Mesenteric fat pad (tissue), 1 donor: Measurements from ENCODE around the gene HAP1. TPM values are rescaled to one million over a fixed set of nuclear protein-coding genes. Genes with fewer than 3 reads are reported as not detected.

Experiments
- total RNA-seq: library from RNA; stranded (reverse); fragmentation: NEBNext Ultra II Directional; extraction: Animal tissue kit (Norgen Biotek cat#: 25700); gene quantifications from one replicate; pipeline ENCODE4 v1.2.1, GENCODE V29; 2021
- donor health status: DM: yes; HTN: yes; CAD: no.

The HAP1 gene
- total RNA-seq, 1 donor from 2014 or later: 0.13 TPM

Other genes with a start within 250 kb of the HAP1 start
- gene KRT36, start 244.7 kb downstream of the HAP1 start, total RNA-seq: not detected
- not detected for gene KRT13, start 229.0 kb downstream of the HAP1 start, total RNA-seq
- gene KRT15, start 215.8 kb downstream of the HAP1 start, total RNA-seq: not detected
- gene KRT19, start 206.3 kb downstream of the HAP1 start, total RNA-seq: 1.8 TPM
- not detected for gene KRT9, start 162.6 kb downstream of the HAP1 start, total RNA-seq
- 1.00 TPM for gene KRT14, start 147.7 kb downstream of the HAP1 start, total RNA-seq
- gene KRT16, start 121.9 kb downstream of the HAP1 start, total RNA-seq: 5.5 TPM
- not detected for gene KRT17, start 110.1 kb downstream of the HAP1 start, total RNA-seq
- gene EIF1, start 45.8 kb downstream of the HAP1 start, total RNA-seq: 972 TPM
- not detected for gene GAST, start 22.3 kb downstream of the HAP1 start, total RNA-seq
- gene JUP, start 52.1 kb upstream of the HAP1 start, total RNA-seq: 16.2 TPM
- 5.6 TPM for gene P3H4, start 77.3 kb upstream of the HAP1 start, total RNA-seq
- gene FKBP10, start 78.4 kb upstream of the HAP1 start, total RNA-seq: 35.7 TPM
- 43.8 TPM for gene NT5C3B, start 101.6 kb upstream of the HAP1 start, total RNA-seq
- gene KLHL10, start 103.2 kb upstream of the HAP1 start, total RNA-seq: 0.74 TPM
- 10.8 TPM for gene KLHL11, start 130.8 kb upstream of the HAP1 start, total RNA-seq
- 140 TPM for gene ACLY, start 184.3 kb upstream of the HAP1 start, total RNA-seq
- 0.48 TPM for gene ODAD4, start 196.0 kb upstream of the HAP1 start, total RNA-seq
- gene CNP, start 232.2 kb upstream of the HAP1 start, total RNA-seq: 84.0 TPM